CD14-positive monocyte (primary cell): ENCODE data around the gene FGF14. TPM values are rescaled to one million over a fixed set of nuclear protein-coding genes. Genes with fewer than 3 reads are reported as not detected.

Experiments used
- DNase-seq, 3 donors: peaks; one replicate each; pipeline ENCODE4 v3.0.0-alpha.2; 2011 to 2022
- H2AFZ ChIP-seq: 2 replicates; pipeline ENCODE4 v1.6.0; 2012; ENCODE audit warnings: mild to moderate bottlenecking, low read depth, low read length, inconsistent platforms; ENCODE audit not compliant: insufficient read depth, poor library complexity, severe bottlenecking
- H3K27ac ChIP-seq, 2 donors: 1 replicate in 1 of 2; 2 replicates in 1 of 2; pipeline ENCODE4 v1.5.1; 2012 to 2013; ENCODE audit warnings: low read length in 2 of 2, control low read depth in 1 of 2, inconsistent platforms in 1 of 2, low read depth in 1 of 2, mild to moderate bottlenecking in 1 of 2
- H3K27me3 ChIP-seq, 2 donors: one replicate each; pipeline versions ENCODE4 v1.6.0 to v1.6.1; 2011 to 2013; ENCODE audit warnings: low read length in 2 of 2; ENCODE audit not compliant: control insufficient read depth in 2 of 2, insufficient read depth in 2 of 2
- H3K36me3 ChIP-seq, 2 donors: replicated peaks in 1 of 2; 1 replicate in 1 of 2; 2 replicates in 1 of 2; pipeline versions ENCODE4 v1.5.1 to v1.6.1; 2012 to 2013; ENCODE audit warnings: low read length in 2 of 2, control low read depth in 1 of 2, inconsistent platforms in 1 of 2, mild to moderate bottlenecking in 1 of 2; ENCODE audit not compliant: insufficient read depth in 2 of 2, control insufficient read depth in 1 of 2
- H3K4me1 ChIP-seq, 2 donors: 1 replicate in 1 of 2; 2 replicates in 1 of 2; pipeline versions ENCODE4 v1.5.1 to v1.6.1; 2012 to 2013; ENCODE audit warnings: low read length in 2 of 2, control low read depth in 1 of 2, inconsistent platforms in 1 of 2, mild to moderate bottlenecking in 1 of 2, moderate library complexity in 1 of 2; ENCODE audit not compliant: insufficient read depth in 2 of 2, control insufficient read depth in 1 of 2
- H3K4me2 ChIP-seq: replicated peaks from 2 replicates; pipeline ENCODE3; 2012; ENCODE audit warnings: low read length, moderate library complexity, mild to moderate bottlenecking; ENCODE audit not compliant: poor library complexity, severe bottlenecking; ENCODE audit errors: extremely low read depth
- H3K4me3 ChIP-seq, 3 experiments: fragments of 200-600 bp in 1 of 3; sonication (generic) in 1 of 3; replicated peaks in 1 of 3; 1 replicate in 2 of 3; 2 replicates in 1 of 3; pipeline ENCODE4 v1.5.1; 2011 to 2013; ENCODE audit warnings: low read length in 3 of 3, mild to moderate bottlenecking in 3 of 3, control low read depth in 2 of 3, low read depth in 2 of 3, inconsistent platforms in 1 of 3, moderate library complexity in 1 of 3
- H3K79me2 ChIP-seq: 2 replicates; pipeline ENCODE4 v1.6.0; 2012; ENCODE audit warnings: mild to moderate bottlenecking, control low read depth, inconsistent platforms, low read length, moderate library complexity; ENCODE audit not compliant: insufficient read depth
- H3K9ac ChIP-seq: 2 replicates; pipeline ENCODE4 v1.6.0; 2017; ENCODE audit warnings: low read length, mild to moderate bottlenecking; ENCODE audit not compliant: insufficient read depth, poor library complexity, severe bottlenecking
- H3K9me3 ChIP-seq, 2 donors: replicated peaks in 1 of 2; 1 replicate in 1 of 2; 2 replicates in 1 of 2; pipeline versions ENCODE4 v1.5.1 to v1.6.1; 2012 to 2013; ENCODE audit warnings: low read length in 2 of 2, control low read depth in 1 of 2; ENCODE audit not compliant: control insufficient read depth in 1 of 2, insufficient read depth in 1 of 2
- H4K20me1 ChIP-seq: 2 replicates; pipeline ENCODE4 v1.6.0; 2012; ENCODE audit warnings: mild to moderate bottlenecking, low read length, control low read depth, moderate library complexity; ENCODE audit not compliant: insufficient read depth
- H3K27ac Mint-ChIP-seq, 7 donors: one replicate each; pipeline ENCODE4 v1.8.0; 2020; ENCODE audit warnings: mild to moderate bottlenecking in 7 of 7, mixed read lengths in 7 of 7, moderate library complexity in 6 of 7, inconsistent platforms in 2 of 7
- H3K27me3 Mint-ChIP-seq, 3 donors: one replicate each; pipeline ENCODE4 v1.8.0; 2021 to 2022; ENCODE audit warnings: low read depth in 3 of 3, mild to moderate bottlenecking in 3 of 3, mixed read lengths in 3 of 3, moderate library complexity in 3 of 3, inconsistent platforms in 1 of 3
- H3K36me3 Mint-ChIP-seq, 2 donors: one replicate each; pipeline ENCODE4 v1.8.0; 2020; ENCODE audit warnings: mixed read lengths in 2 of 2, inconsistent platforms in 1 of 2, mild to moderate bottlenecking in 1 of 2
- H3K4me1 Mint-ChIP-seq: one replicate; pipeline ENCODE4 v1.8.0; 2020; ENCODE audit warnings: mild to moderate bottlenecking, mixed read lengths
- H3K4me3 Mint-ChIP-seq, 2 donors: one replicate each; pipeline ENCODE4 v1.8.0; 2020; ENCODE audit warnings: mild to moderate bottlenecking in 2 of 2, mixed read lengths in 2 of 2, moderate library complexity in 1 of 2
- H3K9me3 Mint-ChIP-seq, 7 donors: one replicate each; pipeline ENCODE4 v1.8.0; 2020 to 2022; ENCODE audit warnings: mixed read lengths in 7 of 7, mild to moderate bottlenecking in 6 of 7, moderate library complexity in 6 of 7, inconsistent platforms in 2 of 7
- WGBS: methylation state at CpG from one replicate; pipeline ENCODE4 v1.1.5; 2013; ENCODE audit warnings: missing lambda C conversion rate; ENCODE audit not compliant: insufficient coverage; 5-methylcytosine and 5-hydroxymethylcytosine counted together
- intact Hi-C, 2 donors: fragments of 100-400 bp; cut with micrococcal nuclease; formaldehyde crosslinking; loops; one replicate each; pipeline versions ENCODE4 v1.15.0 to v1.15.1; 2023
- polyA plus RNA-seq, 3 donors: library from polyadenylated mRNA; depleted of rRNA in 1 of 3; unstranded in 2 of 3; stranded (reverse) in 1 of 3; fragments of 300-500 nt in 2 of 3; fragments of >200 nt in 1 of 3; fragmentation: Illumina TruSeq in 2 of 3; gene quantifications; 1 replicate in 2 of 3; 2 replicates in 1 of 3; pipeline ENCODE4 v1.2.3, GENCODE V29; 2012 to 2021
- TF ChIP-seq, protein P1 (sequence below): fragments of 200-600 bp; IDR thresholded peaks from one replicate; pipeline ENCODE4 v1.8.0; 2022; ENCODE audit warnings: antibody characterized with exemption, mild to moderate bottlenecking

Gene FGF14
- polyA plus RNA-seq, 3 donors: not detected

GRCh38 chr13:101946401-101946800 lies 455.4 kb downstream of the FGF14 start:
- Histone ChIP-seq H3K36me3 (no peaks in the 10 kb centered on the region), H3K9me3 (no peaks in the 10 kb centered on the region), H3K27ac (no peak overlapping the region), H3K9ac (no peak overlapping the region), H3K4me3 (no peak overlapping the region), H3K79me2 (no peaks in the 10 kb centered on the region), H3K4me1 (no peaks in the 10 kb centered on the region), H2AFZ (no peak overlapping the region), H3K27me3 (no peaks in the 10 kb centered on the region), H3K4me2 (no peak overlapping the region), H4K20me1 (no peaks in the 10 kb centered on the region)
- H3K4me3 Mint-ChIP-seq: no peak overlapping the region
- H3K27me3 Mint-ChIP-seq: peaks cover 0 to 4% (median 1%) of the 10 kb centered on the region in 3 donors
- no peaks in the 10 kb centered on the region for H3K4me1 Mint-ChIP-seq
- no peaks in the 10 kb centered on the region for H3K36me3 Mint-ChIP-seq
- TF ChIP-seq, protein P1, sequence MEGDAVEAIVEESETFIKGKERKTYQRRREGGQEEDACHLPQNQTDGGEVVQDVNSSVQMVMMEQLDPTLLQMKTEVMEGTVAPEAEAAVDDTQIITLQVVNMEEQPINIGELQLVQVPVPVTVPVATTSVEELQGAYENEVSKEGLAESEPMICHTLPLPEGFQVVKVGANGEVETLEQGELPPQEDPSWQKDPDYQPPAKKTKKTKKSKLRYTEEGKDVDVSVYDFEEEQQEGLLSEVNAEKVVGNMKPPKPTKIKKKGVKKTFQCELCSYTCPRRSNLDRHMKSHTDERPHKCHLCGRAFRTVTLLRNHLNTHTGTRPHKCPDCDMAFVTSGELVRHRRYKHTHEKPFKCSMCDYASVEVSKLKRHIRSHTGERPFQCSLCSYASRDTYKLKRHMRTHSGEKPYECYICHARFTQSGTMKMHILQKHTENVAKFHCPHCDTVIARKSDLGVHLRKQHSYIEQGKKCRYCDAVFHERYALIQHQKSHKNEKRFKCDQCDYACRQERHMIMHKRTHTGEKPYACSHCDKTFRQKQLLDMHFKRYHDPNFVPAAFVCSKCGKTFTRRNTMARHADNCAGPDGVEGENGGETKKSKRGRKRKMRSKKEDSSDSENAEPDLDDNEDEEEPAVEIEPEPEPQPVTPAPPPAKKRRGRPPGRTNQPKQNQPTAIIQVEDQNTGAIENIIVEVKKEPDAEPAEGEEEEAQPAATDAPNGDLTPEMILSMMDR: no peak
- DNase-seq: no peak
- H3K9me3 Mint-ChIP-seq: no peaks in the 10 kb centered on the region
- intact Hi-C loops: no loop called here
- no peak overlapping the region for H3K27ac Mint-ChIP-seq

GRCh38 chr13:101945435-101945834 lies 456.4 kb downstream of the FGF14 start:
- Histone ChIP-seq H3K4me2 (no peak overlapping the region), H2AFZ (no peak overlapping the region), H3K27me3 (no peaks in the 10 kb centered on the region), H3K79me2 (no peaks in the 10 kb centered on the region), H3K27ac (no peak overlapping the region), H3K36me3 (no peaks in the 10 kb centered on the region), H4K20me1 (no peaks in the 10 kb centered on the region), H3K9ac (no peak overlapping the region), H3K9me3 (no peaks in the 10 kb centered on the region), H3K4me3 (no peak overlapping the region), H3K4me1 (no peaks in the 10 kb centered on the region)
- peak overlapping the region in 1 of 7 donors; percentile 62 for H3K27ac Mint-ChIP-seq
- H3K36me3 Mint-ChIP-seq: no peaks in the 10 kb centered on the region
- peaks cover 0 to 4% (median 1%) of the 10 kb centered on the region in 3 donors for H3K27me3 Mint-ChIP-seq
- intact Hi-C loops: no loop called here
- WGBS: 63% methylated on average over 6 of the region's 6 CpGs
- TF ChIP-seq, protein P1: no peak
- no peak for DNase-seq
- no peaks in the 10 kb centered on the region for H3K4me1 Mint-ChIP-seq
- no peaks in the 10 kb centered on the region for H3K9me3 Mint-ChIP-seq
- H3K4me3 Mint-ChIP-seq: no peak overlapping the region
